KMS-11 (cell line): ENCODE results near the gene RIPOR3.
"Not testable (repeated sequence)": the region's sequence is repeated elsewhere in the genome, so short reads cannot be mapped to it uniquely, and the experiment has no call there.

Source experiments
- H2AFZ ChIP-seq: fragments of 200-600 bp; sonication (generic); 2 replicates; pipeline ENCODE4 v1.6.1; 2016; ENCODE audit warnings: antibody characterized with exemption, mixed run types, low read depth
- H3K27ac ChIP-seq: fragments of 200-600 bp; sonication (generic); 2 replicates; pipeline ENCODE4 v1.6.1; 2016; ENCODE audit warnings: mild to moderate bottlenecking, mixed run types
- H3K27me3 ChIP-seq: fragments of 200-600 bp; sonication (generic); 2 replicates; pipeline ENCODE4 v1.6.1; 2017; ENCODE audit warnings: mild to moderate bottlenecking, low read depth, mixed run types, moderate library complexity; ENCODE audit not compliant: insufficient read depth
- H3K36me3 ChIP-seq: fragments of 200-600 bp; sonication (generic); 2 replicates; pipeline ENCODE4 v1.6.1; 2017; ENCODE audit warnings: mild to moderate bottlenecking, mixed run types; ENCODE audit not compliant: insufficient read depth
- H3K4me1 ChIP-seq: fragments of 200-600 bp; sonication (generic); 2 replicates; pipeline ENCODE4 v1.6.1; 2016; ENCODE audit warnings: mild to moderate bottlenecking, low read depth, mixed run types; ENCODE audit not compliant: poor library complexity, severe bottlenecking
- H3K4me2 ChIP-seq: fragments of 200-600 bp; sonication (generic); 2 replicates; pipeline ENCODE4 v1.7.0; 2016; ENCODE audit warnings: mild to moderate bottlenecking, mixed run types
- H3K4me3 ChIP-seq: fragments of 200-600 bp; sonication (generic); IDR thresholded peaks from 2 replicates; pipeline ENCODE4 v1.6.1; 2017; ENCODE audit warnings: low read depth, low read length, mixed read lengths; ENCODE audit not compliant: insufficient read depth
- H3K79me2 ChIP-seq: fragments of 200-600 bp; sonication (generic); 2 replicates; pipeline ENCODE4 v1.6.1; 2016; ENCODE audit warnings: low read depth, mixed run types; ENCODE audit not compliant: insufficient read depth
- H3K9ac ChIP-seq: fragments of 200-600 bp; sonication (generic); 2 replicates; pipeline ENCODE4 v1.6.1; 2016; ENCODE audit warnings: mild to moderate bottlenecking, mixed run types
- H4K20me1 ChIP-seq: fragments of 200-600 bp; sonication (generic); 2 replicates; pipeline ENCODE4 v1.6.1; 2016; ENCODE audit warnings: mild to moderate bottlenecking, mixed run types; ENCODE audit not compliant: insufficient read depth
- TF ChIP-seq, protein P1 (sequence below): fragments of 200-600 bp; sonication (generic); conservative IDR thresholded peaks from 2 replicates; pipeline ENCODE4 v1.6.1; 2017; ENCODE audit warnings: low read depth, mild to moderate bottlenecking, antibody characterized with exemption, low read length, moderate library complexity, mixed read lengths

RIPOR3 gene

DNA sequence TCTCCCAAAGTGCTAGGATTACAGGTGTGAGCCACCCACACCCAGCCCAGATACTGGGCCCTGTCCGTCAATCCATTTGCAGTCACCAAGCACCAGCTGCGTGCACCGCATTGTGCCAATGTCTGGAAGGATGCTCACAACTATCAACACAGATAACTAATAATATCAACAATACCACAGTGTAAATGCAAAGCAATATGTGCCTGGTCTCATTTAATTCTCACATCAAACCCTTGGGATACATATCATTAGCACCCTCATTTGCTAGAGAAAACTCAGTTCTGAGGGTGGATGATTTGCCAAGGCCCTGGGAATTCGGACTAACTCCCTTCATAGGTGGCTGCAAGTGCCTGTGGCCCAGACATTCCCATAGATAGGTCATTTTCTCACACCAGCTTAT is 14.5 kb downstream of the RIPOR3 start:
- no peak overlapping the region for H3K9ac ChIP-seq
- H3K4me2 ChIP-seq, result no peak overlapping the region
- H3K27me3 ChIP-seq, result no peaks in the 10 kb centered on the region
- H3K79me2 ChIP-seq, result no peaks in the 10 kb centered on the region
- H3K27ac ChIP-seq, result no peak overlapping the region
- no peaks in the 10 kb centered on the region for H3K36me3 ChIP-seq
- TF ChIP-seq, protein P1, sequence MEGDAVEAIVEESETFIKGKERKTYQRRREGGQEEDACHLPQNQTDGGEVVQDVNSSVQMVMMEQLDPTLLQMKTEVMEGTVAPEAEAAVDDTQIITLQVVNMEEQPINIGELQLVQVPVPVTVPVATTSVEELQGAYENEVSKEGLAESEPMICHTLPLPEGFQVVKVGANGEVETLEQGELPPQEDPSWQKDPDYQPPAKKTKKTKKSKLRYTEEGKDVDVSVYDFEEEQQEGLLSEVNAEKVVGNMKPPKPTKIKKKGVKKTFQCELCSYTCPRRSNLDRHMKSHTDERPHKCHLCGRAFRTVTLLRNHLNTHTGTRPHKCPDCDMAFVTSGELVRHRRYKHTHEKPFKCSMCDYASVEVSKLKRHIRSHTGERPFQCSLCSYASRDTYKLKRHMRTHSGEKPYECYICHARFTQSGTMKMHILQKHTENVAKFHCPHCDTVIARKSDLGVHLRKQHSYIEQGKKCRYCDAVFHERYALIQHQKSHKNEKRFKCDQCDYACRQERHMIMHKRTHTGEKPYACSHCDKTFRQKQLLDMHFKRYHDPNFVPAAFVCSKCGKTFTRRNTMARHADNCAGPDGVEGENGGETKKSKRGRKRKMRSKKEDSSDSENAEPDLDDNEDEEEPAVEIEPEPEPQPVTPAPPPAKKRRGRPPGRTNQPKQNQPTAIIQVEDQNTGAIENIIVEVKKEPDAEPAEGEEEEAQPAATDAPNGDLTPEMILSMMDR, result no peak
- no peaks in the 10 kb centered on the region for H3K4me1 ChIP-seq
- no peak overlapping the region for H2AFZ ChIP-seq
- H4K20me1 ChIP-seq, result no peaks in the 10 kb centered on the region
- H3K4me3 ChIP-seq, result no peak overlapping the region

DNA sequence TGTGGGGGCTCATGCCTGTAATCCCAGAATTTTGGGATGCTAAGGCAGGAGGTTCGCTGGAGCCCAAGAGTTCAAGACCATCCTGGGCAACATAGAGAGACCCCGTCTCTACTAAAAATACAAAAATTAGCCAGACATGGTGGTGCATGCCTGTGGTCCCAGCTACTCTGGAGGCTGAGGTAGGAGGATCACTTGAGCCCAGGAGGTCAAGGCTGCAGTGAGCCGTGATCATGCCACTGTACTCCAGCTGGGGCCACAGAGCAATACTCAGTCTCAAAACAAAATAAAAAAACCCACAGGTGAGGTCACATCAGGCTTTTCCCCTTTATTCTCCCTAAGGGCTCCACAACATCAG is 15.0 kb downstream of the RIPOR3 start:
- not testable (repeated sequence) for H3K27ac ChIP-seq, H3K9ac ChIP-seq, H3K4me3 ChIP-seq, H3K4me2 ChIP-seq, H3K79me2 ChIP-seq, H3K4me1 ChIP-seq, H4K20me1 ChIP-seq, H3K27me3 ChIP-seq, H2AFZ ChIP-seq, H3K36me3 ChIP-seq

DNA sequence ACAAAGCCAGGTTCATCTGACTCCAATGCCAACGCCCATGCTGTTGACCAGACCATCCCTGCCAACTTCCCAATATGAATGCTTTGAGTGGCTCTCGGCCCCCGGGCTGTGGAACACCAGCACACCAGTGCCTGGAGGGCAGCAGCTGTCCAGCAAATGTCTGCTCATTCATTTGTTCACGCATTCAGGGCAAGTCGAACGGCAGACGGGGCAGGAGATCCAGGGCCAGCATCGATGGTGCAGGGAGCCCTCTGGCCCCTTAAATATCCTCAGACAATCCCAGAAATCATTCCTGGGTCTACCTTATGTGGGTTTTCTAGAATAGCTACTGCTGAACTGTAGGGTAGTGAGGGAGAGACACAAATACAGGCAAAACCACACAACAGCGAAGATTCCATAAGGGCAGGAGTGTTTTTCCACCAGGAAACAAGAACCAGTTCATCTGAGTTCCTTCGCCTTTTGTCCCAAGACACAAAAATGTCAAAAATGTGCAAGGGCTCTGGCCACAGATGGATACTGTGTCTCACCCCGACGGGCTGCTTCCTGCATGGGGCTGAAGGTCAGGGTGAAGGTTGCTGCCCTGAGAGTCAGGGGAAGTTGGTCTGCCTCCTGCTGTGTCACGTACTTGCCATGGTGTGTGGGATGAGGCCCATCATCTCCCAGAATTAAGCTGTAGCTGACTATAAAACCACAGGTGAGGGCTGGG is 15.5 kb downstream of the RIPOR3 start:
- no peaks in the 10 kb centered on the region for H3K36me3 ChIP-seq
- no peak overlapping the region for H2AFZ ChIP-seq
- no peaks in the 10 kb centered on the region for H3K4me1 ChIP-seq
- TF ChIP-seq, protein P1, result no peak
- no peaks in the 10 kb centered on the region for H4K20me1 ChIP-seq
- H3K4me2 ChIP-seq, result no peak overlapping the region
- no peak overlapping the region for H3K27ac ChIP-seq
- no peaks in the 10 kb centered on the region for H3K27me3 ChIP-seq
- H3K9ac ChIP-seq, result no peak overlapping the region
- no peak overlapping the region for H3K4me3 ChIP-seq
- H3K79me2 ChIP-seq, result no peaks in the 10 kb centered on the region

DNA sequence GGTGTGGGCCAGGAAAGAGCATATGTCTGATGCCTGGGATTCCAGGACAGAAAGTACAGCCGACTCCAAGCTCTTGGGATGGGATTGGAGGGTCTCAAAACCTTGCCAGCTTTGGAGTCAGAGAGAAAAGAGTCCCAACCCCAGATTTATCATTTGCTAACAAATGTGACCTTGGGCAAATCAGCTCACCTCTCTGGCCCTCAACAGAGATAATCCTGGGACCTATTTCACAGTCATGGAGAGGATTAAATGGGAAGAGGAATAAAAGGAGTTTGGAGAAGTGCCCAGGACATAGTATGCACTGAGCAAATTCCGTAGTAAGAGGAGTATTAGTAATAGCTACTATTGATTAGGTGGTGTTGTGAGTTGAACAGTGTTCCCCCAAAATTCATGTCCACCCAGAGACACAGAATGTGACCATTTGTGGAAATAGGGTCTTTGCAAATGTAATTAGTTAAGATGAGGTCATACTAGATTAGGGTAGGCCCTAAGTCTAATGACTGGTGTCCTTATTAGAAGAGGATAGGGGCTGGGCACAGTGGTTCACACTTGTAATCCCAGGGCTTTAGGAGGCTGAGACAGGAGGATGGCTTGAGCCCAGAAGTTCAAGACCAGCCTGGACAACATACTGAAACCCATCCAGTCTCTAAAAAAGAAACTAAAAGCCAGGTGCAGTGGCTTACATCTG is 17.1 kb downstream of the RIPOR3 start:
- Histone ChIP-seq H3K79me2 (no peaks in the 10 kb centered on the region), H3K4me2 (no peak overlapping the region)
- TF ChIP-seq, protein P1, result no peak

More for the DNA sequence above, 17.1 kb downstream of the RIPOR3 start:
- Histone ChIP-seq H3K4me1 (no peaks in the 10 kb centered on the region), H3K4me3 (no peak overlapping the region), H4K20me1 (no peaks in the 10 kb centered on the region), H3K9ac (no peak overlapping the region), H3K27ac (no peak overlapping the region), H3K36me3 (no peaks in the 10 kb centered on the region), H3K27me3 (no peaks in the 10 kb centered on the region), H2AFZ (no peak overlapping the region)
